KMS-11 (cell line): ENCODE results near the gene KANSL1.

Source experiments
- H2AFZ ChIP-seq: fragments of 200-600 bp; sonication (generic); 2 replicates; pipeline ENCODE4 v1.6.1; 2016; ENCODE audit warnings: antibody characterized with exemption, mixed run types, low read depth
- H3K27ac ChIP-seq: fragments of 200-600 bp; sonication (generic); 2 replicates; pipeline ENCODE4 v1.6.1; 2016; ENCODE audit warnings: mild to moderate bottlenecking, mixed run types
- H3K27me3 ChIP-seq: fragments of 200-600 bp; sonication (generic); 2 replicates; pipeline ENCODE4 v1.6.1; 2017; ENCODE audit warnings: mild to moderate bottlenecking, low read depth, mixed run types, moderate library complexity; ENCODE audit not compliant: insufficient read depth
- H3K36me3 ChIP-seq: fragments of 200-600 bp; sonication (generic); 2 replicates; pipeline ENCODE4 v1.6.1; 2017; ENCODE audit warnings: mild to moderate bottlenecking, mixed run types; ENCODE audit not compliant: insufficient read depth
- H3K4me1 ChIP-seq: fragments of 200-600 bp; sonication (generic); 2 replicates; pipeline ENCODE4 v1.6.1; 2016; ENCODE audit warnings: mild to moderate bottlenecking, low read depth, mixed run types; ENCODE audit not compliant: poor library complexity, severe bottlenecking
- H3K4me2 ChIP-seq: fragments of 200-600 bp; sonication (generic); 2 replicates; pipeline ENCODE4 v1.7.0; 2016; ENCODE audit warnings: mild to moderate bottlenecking, mixed run types
- H3K4me3 ChIP-seq: fragments of 200-600 bp; sonication (generic); IDR thresholded peaks from 2 replicates; pipeline ENCODE4 v1.6.1; 2017; ENCODE audit warnings: low read depth, low read length, mixed read lengths; ENCODE audit not compliant: insufficient read depth
- H3K79me2 ChIP-seq: fragments of 200-600 bp; sonication (generic); 2 replicates; pipeline ENCODE4 v1.6.1; 2016; ENCODE audit warnings: low read depth, mixed run types; ENCODE audit not compliant: insufficient read depth
- H3K9ac ChIP-seq: fragments of 200-600 bp; sonication (generic); 2 replicates; pipeline ENCODE4 v1.6.1; 2016; ENCODE audit warnings: mild to moderate bottlenecking, mixed run types
- H4K20me1 ChIP-seq: fragments of 200-600 bp; sonication (generic); 2 replicates; pipeline ENCODE4 v1.6.1; 2016; ENCODE audit warnings: mild to moderate bottlenecking, mixed run types; ENCODE audit not compliant: insufficient read depth
- CTCF ChIP-seq: fragments of 200-600 bp; sonication (generic); conservative IDR thresholded peaks from 2 replicates; pipeline ENCODE4 v1.6.1; 2017; ENCODE audit warnings: low read depth, mild to moderate bottlenecking, antibody characterized with exemption, low read length, moderate library complexity, mixed read lengths

The KANSL1 gene

DNA sequence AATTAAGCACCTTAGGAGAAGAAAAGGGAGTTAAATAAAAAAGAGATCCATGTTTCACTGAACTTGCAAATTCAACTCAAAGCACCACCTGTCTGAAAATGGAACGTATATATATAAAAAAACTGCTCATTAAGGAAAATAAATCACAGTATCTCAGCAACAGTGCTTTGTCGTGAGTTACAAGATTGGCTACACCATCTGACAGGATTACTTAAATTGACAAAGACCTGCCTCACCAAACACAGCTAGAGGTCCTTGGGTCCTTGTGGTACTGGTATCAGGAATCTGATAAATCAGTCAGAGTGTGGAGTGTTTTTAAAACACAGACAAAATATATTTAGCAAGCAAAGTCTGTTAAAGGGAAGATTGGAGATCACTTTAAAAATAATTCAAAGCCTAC lies 63.9 kb downstream of the KANSL1 start:
- Histone ChIP-seq H4K20me1 (peaks cover 4% of the 10 kb centered on the region), H2AFZ (no peak overlapping the region), H3K36me3 (no peaks in the 10 kb centered on the region)

GRCh38 chr17:46128453-46128852 lies 64.8 kb downstream of the KANSL1 start:
- no peak overlapping the region for H2AFZ ChIP-seq
- H3K36me3 ChIP-seq: no peaks in the 10 kb centered on the region
- H3K4me1 ChIP-seq: peaks cover 95% of the 10 kb centered on the region
- no peak overlapping the region for H3K9ac ChIP-seq
- H3K4me3 ChIP-seq: no peak overlapping the region
- H4K20me1 ChIP-seq: peaks cover 2% of the 10 kb centered on the region; the same call in 1 of the 2 replicates
- H3K27ac ChIP-seq: no peak overlapping the region
- no peaks in the 10 kb centered on the region for H3K27me3 ChIP-seq
- TF ChIP-seq CTCF: no peak
- no peak overlapping the region for H3K4me2 ChIP-seq
- peaks cover 98% of the 10 kb centered on the region for H3K79me2 ChIP-seq

More for the DNA sequence above, 63.9 kb downstream of the KANSL1 start:
- H3K4me2 ChIP-seq: no peak overlapping the region; the same call in 1 of the 2 replicates
- peaks cover 95% of the 10 kb centered on the region for H3K4me1 ChIP-seq
- no peak overlapping the region for H3K4me3 ChIP-seq
- H3K27ac ChIP-seq: no peak overlapping the region
- peaks cover 98% of the 10 kb centered on the region for H3K79me2 ChIP-seq
- H3K9ac ChIP-seq: no peak overlapping the region
- TF ChIP-seq CTCF: no peak
- no peaks in the 10 kb centered on the region for H3K27me3 ChIP-seq

- H3K9ac ChIP-seq: no peak overlapping the region
- no peak overlapping the region for H3K27ac ChIP-seq
- H3K79me2 ChIP-seq: peaks cover 98% of the 10 kb centered on the region
- H2AFZ ChIP-seq: no peak overlapping the region
- peaks cover 96% of the 10 kb centered on the region for H3K4me1 ChIP-seq
- no peak overlapping the region for H3K4me2 ChIP-seq
- no peaks in the 10 kb centered on the region; the same call in 1 of the 2 replicates for H4K20me1 ChIP-seq
- TF ChIP-seq CTCF: no peak
- no peak overlapping the region for H3K4me3 ChIP-seq
- H3K36me3 ChIP-seq: no peaks in the 10 kb centered on the region
- H3K27me3 ChIP-seq: no peaks in the 10 kb centered on the region
Measured at GRCh38 chr17:46127524-46127923, 65.7 kb downstream of the KANSL1 start.

DNA sequence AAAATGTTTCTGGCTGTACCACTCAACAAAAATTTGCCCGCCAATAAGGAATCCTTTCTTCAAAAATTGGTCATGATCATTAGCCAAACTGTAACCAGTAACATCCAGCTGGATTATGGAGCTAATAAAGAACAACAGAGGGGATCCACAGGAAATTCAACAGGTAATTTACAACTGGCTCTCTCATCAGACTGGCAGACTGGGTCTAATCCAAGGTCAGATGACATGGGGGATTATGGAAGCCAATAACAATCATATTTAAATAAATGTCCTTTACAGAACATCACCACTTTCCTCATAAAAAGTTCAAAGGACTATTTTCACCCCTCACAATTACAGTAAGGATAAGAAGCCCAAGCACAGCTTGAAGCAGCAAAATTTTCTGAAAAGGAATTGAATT lies 66.4 kb downstream of the KANSL1 start:
- peaks cover 96% of the 10 kb centered on the region for H3K4me1 ChIP-seq
- no peak overlapping the region for H3K27ac ChIP-seq
- H3K36me3 ChIP-seq: no peaks in the 10 kb centered on the region
- no peaks in the 10 kb centered on the region for H3K27me3 ChIP-seq
- TF ChIP-seq CTCF: no peak
- H4K20me1 ChIP-seq: no peaks in the 10 kb centered on the region; the same call in 1 of the 2 replicates
- H3K79me2 ChIP-seq: peaks cover 98% of the 10 kb centered on the region
- no peak overlapping the region for H3K4me2 ChIP-seq
- no peak overlapping the region for H2AFZ ChIP-seq
- H3K9ac ChIP-seq: no peak overlapping the region
- no peak overlapping the region for H3K4me3 ChIP-seq
